Progenitor cell of endocrine pancreas (in vitro differentiated cells): ENCODE data around the gene MYNN. TPM values are rescaled to one million over a fixed set of nuclear protein-coding genes. Genes with fewer than 3 reads are reported as not detected.

Source experiments
- DNase-seq: peaks from one replicate; pipeline ENCODE4 v3.0.0; 2021; ENCODE audit warnings: low spot score; ENCODE audit not compliant: unreplicated experiment
- H3K27ac Mint-ChIP-seq: 2 replicates; pipeline ENCODE4 v1.8.0; 2021; ENCODE audit warnings: mild to moderate bottlenecking, moderate library complexity, mixed read lengths
- H3K27me3 Mint-ChIP-seq: 2 replicates; pipeline ENCODE4 v1.8.0; 2021; ENCODE audit warnings: mixed read lengths
- H3K36me3 Mint-ChIP-seq: 2 replicates; pipeline ENCODE4 v1.8.0; 2022; ENCODE audit warnings: mixed read lengths; ENCODE audit not compliant: insufficient read depth
- H3K4me1 Mint-ChIP-seq: 2 replicates; pipeline ENCODE4 v1.8.0; 2021; ENCODE audit warnings: low read depth, mixed read lengths
- H3K4me3 Mint-ChIP-seq: 2 replicates; pipeline ENCODE4 v1.8.0; 2021; ENCODE audit warnings: low read depth, mild to moderate bottlenecking, moderate library complexity, mixed read lengths
- H3K9me3 Mint-ChIP-seq: 2 replicates; pipeline ENCODE4 v1.8.0; 2021; ENCODE audit warnings: low read depth, mixed read lengths
- total RNA-seq: library from RNA; stranded (reverse); gene quantifications from 2 replicates; pipeline ENCODE4 v1.2.1, GENCODE V29; 2021
- TF ChIP-seq, protein P1 (sequence below): fragments of 200-600 bp; sonication (generic); IDR thresholded peaks from one replicate; pipeline ENCODE4 v1.5.0; 2021; ENCODE audit warnings: antibody characterized with exemption, mild to moderate bottlenecking; ENCODE audit not compliant: unreplicated experiment

MYNN gene
- total RNA-seq, 1 donor from 2014 or later = 15.8 TPM

- Mint-ChIP-seq H3K36me3 (no peaks in the 10 kb centered on the region), H3K27me3 (peaks cover 3% of the 10 kb centered on the region), H3K4me1 (peaks cover 1% of the 10 kb centered on the region), H3K4me3 (no peak overlapping the region), H3K27ac (no peak overlapping the region), H3K9me3 (peaks cover 6% of the 10 kb centered on the region)
- TF ChIP-seq, protein P1, sequence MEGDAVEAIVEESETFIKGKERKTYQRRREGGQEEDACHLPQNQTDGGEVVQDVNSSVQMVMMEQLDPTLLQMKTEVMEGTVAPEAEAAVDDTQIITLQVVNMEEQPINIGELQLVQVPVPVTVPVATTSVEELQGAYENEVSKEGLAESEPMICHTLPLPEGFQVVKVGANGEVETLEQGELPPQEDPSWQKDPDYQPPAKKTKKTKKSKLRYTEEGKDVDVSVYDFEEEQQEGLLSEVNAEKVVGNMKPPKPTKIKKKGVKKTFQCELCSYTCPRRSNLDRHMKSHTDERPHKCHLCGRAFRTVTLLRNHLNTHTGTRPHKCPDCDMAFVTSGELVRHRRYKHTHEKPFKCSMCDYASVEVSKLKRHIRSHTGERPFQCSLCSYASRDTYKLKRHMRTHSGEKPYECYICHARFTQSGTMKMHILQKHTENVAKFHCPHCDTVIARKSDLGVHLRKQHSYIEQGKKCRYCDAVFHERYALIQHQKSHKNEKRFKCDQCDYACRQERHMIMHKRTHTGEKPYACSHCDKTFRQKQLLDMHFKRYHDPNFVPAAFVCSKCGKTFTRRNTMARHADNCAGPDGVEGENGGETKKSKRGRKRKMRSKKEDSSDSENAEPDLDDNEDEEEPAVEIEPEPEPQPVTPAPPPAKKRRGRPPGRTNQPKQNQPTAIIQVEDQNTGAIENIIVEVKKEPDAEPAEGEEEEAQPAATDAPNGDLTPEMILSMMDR = no peak
- no peak for DNase-seq
Measured at GRCh38 chr3:169758359-169758994, 14.7 kb upstream of the MYNN start.

DNA sequence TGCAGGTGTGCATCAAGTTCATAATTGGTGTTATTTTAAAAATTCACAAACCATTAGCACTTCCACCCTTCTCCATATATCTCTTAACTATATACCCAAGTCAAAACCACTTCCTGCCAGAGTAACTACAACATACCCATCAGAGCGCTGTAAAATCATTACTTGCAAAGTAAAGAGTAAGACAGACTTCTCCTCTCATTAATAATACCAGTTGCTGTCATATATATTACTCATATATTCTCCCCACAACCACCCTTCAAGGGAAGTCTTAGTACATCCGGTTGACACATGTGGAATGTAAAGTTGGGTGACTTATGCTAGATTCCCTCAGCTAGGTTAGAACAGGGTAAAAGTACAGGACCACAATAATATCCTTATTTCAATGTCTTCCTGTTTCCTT lies 13.9 kb upstream of the MYNN start:
- no peak for DNase-seq
- Mint-ChIP-seq H3K4me3 (no peak overlapping the region), H3K36me3 (no peaks in the 10 kb centered on the region), H3K27me3 (peaks cover 3% of the 10 kb centered on the region), H3K27ac (no peak overlapping the region), H3K4me1 (peaks cover 1% of the 10 kb centered on the region), H3K9me3 (peaks cover 6% of the 10 kb centered on the region)
- TF ChIP-seq, protein P1 = no peak

GRCh38 chr3:169760479-169760878 lies 12.7 kb upstream of the MYNN start:
- H3K27me3 Mint-ChIP-seq = peaks cover 3% of the 10 kb centered on the region
- H3K9me3 Mint-ChIP-seq = peaks cover 10% of the 10 kb centered on the region
- TF ChIP-seq, protein P1 = no peak
- no peak overlapping the region for H3K4me3 Mint-ChIP-seq
- H3K27ac Mint-ChIP-seq = no peak overlapping the region
- H3K36me3 Mint-ChIP-seq = peaks cover 3% of the 10 kb centered on the region
- peaks cover 1% of the 10 kb centered on the region for H3K4me1 Mint-ChIP-seq
- DNase-seq = no peak

DNA sequence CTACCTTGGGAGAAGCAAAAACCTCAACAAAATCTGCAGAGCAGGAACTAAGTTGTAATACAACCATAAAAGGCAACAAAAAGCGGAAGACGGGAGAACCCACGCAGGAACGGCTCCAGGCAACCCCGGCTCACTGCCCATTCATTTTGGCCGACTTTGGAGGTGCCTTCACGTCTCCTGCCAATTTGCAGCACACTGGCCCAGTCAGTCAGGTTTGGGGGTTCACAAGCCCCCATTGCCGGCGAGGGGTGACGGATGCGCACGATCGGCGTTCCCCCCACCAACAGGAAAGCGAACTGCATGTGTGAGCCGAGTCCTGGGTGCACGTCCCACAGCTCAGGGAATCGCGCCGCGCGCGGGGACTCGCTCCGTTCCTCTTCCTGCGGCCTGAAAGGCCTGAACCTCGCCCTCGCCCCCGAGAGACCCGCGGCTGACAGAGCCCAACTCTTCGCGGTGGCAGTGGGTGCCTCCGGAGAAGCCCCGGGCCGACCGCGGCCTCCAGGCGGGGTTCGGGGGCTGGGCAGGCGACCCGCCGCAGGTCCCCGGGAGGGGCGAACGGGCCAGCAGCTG lies 8.8 kb upstream of the MYNN start:
- H3K4me3 Mint-ChIP-seq = peak overlapping the region; percentile 85
- peaks cover 9% of the 10 kb centered on the region for H3K9me3 Mint-ChIP-seq
- H3K36me3 Mint-ChIP-seq = peaks cover 4% of the 10 kb centered on the region
- H3K4me1 Mint-ChIP-seq = peaks cover 1% of the 10 kb centered on the region
- no peak for DNase-seq
- TF ChIP-seq, protein P1 = no peak
- peak overlapping the region; percentile 95 for H3K27ac Mint-ChIP-seq
- peaks cover 3% of the 10 kb centered on the region for H3K27me3 Mint-ChIP-seq

DNA sequence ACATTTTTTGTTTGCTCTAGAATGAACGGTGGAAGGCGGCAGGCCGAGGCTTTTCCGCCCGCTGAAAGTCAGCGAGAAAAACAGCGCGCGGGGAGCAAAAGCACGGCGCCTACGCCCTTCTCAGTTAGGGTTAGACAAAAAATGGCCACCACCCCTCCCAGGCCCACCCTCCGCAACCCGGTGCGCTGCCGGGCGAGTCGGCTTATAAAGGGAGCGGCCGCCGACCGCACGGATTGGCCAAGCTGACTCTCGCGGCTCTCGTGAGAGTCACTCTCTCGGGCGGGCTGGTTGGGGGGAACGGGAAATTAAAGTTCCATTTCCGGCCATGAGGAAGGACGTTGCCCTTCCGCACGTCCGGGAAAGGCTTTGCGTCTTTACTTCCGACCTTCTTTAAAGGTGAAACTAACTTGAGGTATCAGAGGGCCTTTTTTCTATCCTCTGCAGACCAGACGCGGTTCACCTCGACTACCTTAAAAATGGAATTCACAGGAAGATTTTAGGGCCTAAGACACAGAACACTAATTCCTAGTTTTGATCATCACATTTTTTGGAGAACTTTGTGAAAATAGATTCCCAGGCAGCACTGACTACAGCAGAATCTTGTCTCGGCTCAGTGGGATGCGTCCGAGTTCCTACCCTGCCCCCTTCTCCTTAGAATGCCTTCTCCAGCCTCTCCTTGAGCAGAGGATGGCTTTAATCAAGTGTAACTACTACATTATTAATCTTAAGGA lies 8.1 kb upstream of the MYNN start, which contains the start of gene TERC:
Gene TERC, minus strand, starts transcription at position 179 of the 731 bp plus-strand sequence.
- H3K4me3 Mint-ChIP-seq = peak within 1 kb of the TSS; percentile 85
- TF ChIP-seq, protein P1 = no peak
- H3K4me1 Mint-ChIP-seq = peaks cover 4% of the 10 kb centered on the region
- peaks cover 3% of the 10 kb centered on the region for H3K27me3 Mint-ChIP-seq
- H3K9me3 Mint-ChIP-seq = peaks cover 9% of the 10 kb centered on the region
- DNase-seq = peak; percentile 81
- peak within 1 kb of the TSS; percentile 95 for H3K27ac Mint-ChIP-seq
- peaks cover 4% of the 10 kb centered on the region for H3K36me3 Mint-ChIP-seq
